CD4-positive, alpha-beta memory T cell (primary cell): Measurements from ENCODE around the gene KRTAP20-1. TPM values are rescaled to one million over a fixed set of nuclear protein-coding genes. Genes with fewer than 3 reads are reported as not detected.

Experiments
- CTCF ChIA-PET: fragments of 350-600 bp; sonication (Branson Sonifier 250); formaldehyde crosslinking; loops from one replicate; lab custom pipeline; 2021; ENCODE audit warnings: inconsistent platforms; ENCODE audit not compliant: partially characterized antibody; lab: Charles Lee
- POLR2A ChIA-PET: fragments of 350-600 bp; sonication (Branson Sonifier 250); formaldehyde crosslinking; loops from one replicate; lab custom pipeline; 2021; ENCODE audit not compliant: partially characterized antibody; lab: Charles Lee
- DNase-seq, 5 donors: peaks; one replicate each; pipeline versions ENCODE4 v3.0.0 to v3.0.0-alpha.2; 2020 to 2022; ENCODE audit warnings: mixed read lengths in 1 of 5
- H3K27ac ChIP-seq: one replicate; pipeline ENCODE4 v1.7.0; 2013; ENCODE audit warnings: low read depth, low read length
- H3K27me3 ChIP-seq: 2 replicates; pipeline ENCODE4 v1.7.0; 2013; ENCODE audit warnings: mild to moderate bottlenecking, low read length, moderate library complexity; ENCODE audit not compliant: insufficient read depth
- H3K36me3 ChIP-seq: 2 replicates; pipeline ENCODE4 v1.7.0; 2013; ENCODE audit warnings: mild to moderate bottlenecking, low read length, moderate library complexity; ENCODE audit not compliant: insufficient read depth
- H3K4me1 ChIP-seq: 2 replicates; pipeline ENCODE4 v1.7.0; 2013; ENCODE audit warnings: mild to moderate bottlenecking, low read length, moderate library complexity; ENCODE audit not compliant: insufficient read depth
- H3K4me3 ChIP-seq, 2 donors: one replicate each; pipeline ENCODE4 v1.7.0; 2013; ENCODE audit warnings: low read length in 2 of 2, mild to moderate bottlenecking in 1 of 2
- H3K9me3 ChIP-seq, 2 donors: one replicate each; pipeline ENCODE4 v1.7.0; 2013; ENCODE audit warnings: low read length in 2 of 2, control low read depth in 1 of 2; ENCODE audit not compliant: control insufficient read depth in 1 of 2
- H3K27ac Mint-ChIP-seq, 7 donors: one replicate each; pipeline ENCODE4 v1.8.0; 2020 to 2021; ENCODE audit warnings: mixed read lengths in 7 of 7, mild to moderate bottlenecking in 6 of 7, inconsistent platforms in 3 of 7, moderate library complexity in 3 of 7
- H3K27me3 Mint-ChIP-seq, 2 donors: one replicate each; pipeline ENCODE4 v1.8.0; 2020 to 2021; ENCODE audit warnings: mixed read lengths in 2 of 2
- H3K36me3 Mint-ChIP-seq, 2 donors: one replicate each; pipeline ENCODE4 v1.8.0; 2020 to 2021; ENCODE audit warnings: mixed read lengths in 2 of 2, inconsistent platforms in 1 of 2, mild to moderate bottlenecking in 1 of 2
- H3K4me1 Mint-ChIP-seq, 4 donors: one replicate each; pipeline ENCODE4 v1.8.0; 2020 to 2021; ENCODE audit warnings: mixed read lengths in 4 of 4, mild to moderate bottlenecking in 1 of 4
- H3K4me3 Mint-ChIP-seq, 8 donors: one replicate each; pipeline ENCODE4 v1.8.0; 2020 to 2021; ENCODE audit warnings: mixed read lengths in 8 of 8, mild to moderate bottlenecking in 7 of 8, moderate library complexity in 6 of 8, inconsistent platforms in 3 of 8
- H3K9me3 Mint-ChIP-seq, 8 donors: one replicate each; pipeline ENCODE4 v1.8.0; 2020 to 2021; ENCODE audit warnings: mixed read lengths in 8 of 8, mild to moderate bottlenecking in 5 of 8, inconsistent platforms in 3 of 8, moderate library complexity in 1 of 8
- intact Hi-C: fragments of 100-400 bp; cut with micrococcal nuclease; formaldehyde crosslinking; loops from one replicate; pipeline ENCODE4 v1.15.1; 2023
- polyA plus RNA-seq, 2 donors: library from polyadenylated mRNA; unstranded; fragments of 300-500 nt; fragmentation: Illumina TruSeq; gene quantifications; one replicate each; pipeline ENCODE4 v1.2.3, GENCODE V29; 2021
- total RNA-seq, 2 experiments: library from RNA; stranded (reverse); gene quantifications; one replicate each; pipeline ENCODE4 v1.2.3, GENCODE V29; 2021

KRTAP20-1 gene, protein sequence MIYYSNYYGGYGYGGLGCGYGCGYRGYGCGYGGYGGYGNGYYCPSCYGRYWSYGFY
- total RNA-seq (not detected), polyA plus RNA-seq (not detected)

DNA sequence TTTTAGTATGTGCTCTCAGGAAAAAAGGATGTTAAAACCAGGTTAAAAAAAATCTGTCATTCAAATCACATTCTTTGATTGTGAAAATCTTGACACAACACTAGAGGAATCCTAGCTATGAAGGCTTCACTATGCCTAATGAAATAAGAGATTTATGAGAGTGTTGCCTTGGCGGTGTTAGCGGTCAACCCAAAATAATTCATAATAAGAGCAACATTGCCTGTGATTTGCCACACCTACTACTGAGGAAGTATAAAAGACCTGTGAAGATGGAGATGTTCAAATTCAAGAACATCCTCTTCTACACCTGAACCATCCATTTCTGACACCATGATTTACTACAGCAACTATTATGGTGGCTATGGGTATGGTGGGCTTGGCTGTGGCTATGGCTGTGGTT, at the start of gene KRTAP20-1:
TSS of gene KRTAP20-1 (plus strand) at position 301 of the 400 bp plus-strand sequence. CDS start at position 331, 30 bp downstream.
- Histone ChIP-seq H3K4me3 (no peak within 1 kb of the TSS), H3K27ac (no peak within 1 kb of the TSS), H3K4me1 (no peaks in the 10 kb centered on the region), H3K27me3 (no peaks in the 10 kb centered on the region), H3K36me3 (no peaks in the 10 kb centered on the region), H3K9me3 (no peaks in the 10 kb centered on the region)
- intact Hi-C loops = no loop called here
- H3K27ac Mint-ChIP-seq = no peak within 1 kb of the TSS
- no peak for DNase-seq
- POLR2A ChIA-PET = no interaction called here
- H3K4me3 Mint-ChIP-seq = no peak within 1 kb of the TSS
- no peaks in the 10 kb centered on the region for H3K36me3 Mint-ChIP-seq
- peaks cover 0 to 3% (median 0%) of the 10 kb centered on the region in 8 donors for H3K9me3 Mint-ChIP-seq
- CTCF ChIA-PET = no interaction called here
- no peaks in the 10 kb centered on the region for H3K4me1 Mint-ChIP-seq
- peaks cover 0 to 2% of the 10 kb centered on the region in 2 donors for H3K27me3 Mint-ChIP-seq

DNA sequence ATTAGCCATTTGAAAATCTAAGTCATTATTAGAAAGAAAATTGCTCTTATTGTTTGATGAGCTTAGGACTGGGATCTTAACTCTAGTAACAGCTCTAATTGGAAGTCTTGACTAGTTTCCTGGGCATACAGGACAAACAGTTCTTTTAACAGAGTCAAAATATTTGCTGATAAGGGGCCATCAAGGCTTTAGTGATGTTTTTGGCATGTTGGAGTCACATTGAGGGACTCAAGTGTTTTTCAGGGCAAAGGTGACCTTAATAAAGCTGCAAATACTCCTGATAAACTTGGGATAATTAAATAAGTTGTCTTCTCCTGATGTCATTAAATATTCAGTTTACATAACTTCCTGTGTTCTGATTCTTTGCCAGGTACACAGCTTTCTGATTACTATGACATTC, 48.6 kb upstream of the KRTAP20-1 start:
- H3K27me3 ChIP-seq = no peaks in the 10 kb centered on the region
- Mint-ChIP-seq H3K36me3 (no peaks in the 10 kb centered on the region), H3K27ac (no peak overlapping the region), H3K4me1 (no peaks in the 10 kb centered on the region), H3K27me3 (peaks cover 0 to 3% of the 10 kb centered on the region in 2 donors), H3K9me3 (no peaks in the 10 kb centered on the region), H3K4me3 (no peak overlapping the region)
- intact Hi-C loops = no loop called here
- ChIA-PET CTCF (no interaction called here), POLR2A (no interaction called here)
- H3K9me3 ChIP-seq = no peaks in the 10 kb centered on the region
- H3K4me3 ChIP-seq = no peak overlapping the region
- no peaks in the 10 kb centered on the region for H3K4me1 ChIP-seq
- no peaks in the 10 kb centered on the region for H3K36me3 ChIP-seq
- DNase-seq = no peak
- no peak overlapping the region for H3K27ac ChIP-seq

DNA sequence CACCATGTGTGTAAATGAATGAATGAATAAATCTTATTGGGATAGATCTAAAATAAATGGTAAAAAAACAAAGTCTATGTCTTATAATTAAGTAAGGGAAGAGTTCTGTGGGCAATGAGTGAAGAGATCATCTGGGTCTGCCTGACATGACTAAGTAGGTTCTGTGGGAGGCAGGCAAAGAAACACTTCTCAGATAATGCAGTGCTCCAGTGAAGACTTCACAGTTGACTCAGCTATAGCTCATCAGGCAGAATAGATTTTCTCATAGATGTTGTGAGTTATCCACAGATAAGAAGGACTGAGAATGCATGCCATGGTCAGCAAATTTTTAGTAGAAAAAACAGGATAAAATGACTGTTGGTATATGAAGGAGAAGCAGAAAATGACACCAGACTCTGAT, 38.5 kb upstream of the KRTAP20-1 start:
- H3K4me1 Mint-ChIP-seq = no peaks in the 10 kb centered on the region
- no peak overlapping the region for H3K4me3 Mint-ChIP-seq
- H3K36me3 ChIP-seq = no peaks in the 10 kb centered on the region
- no peak for DNase-seq
- no peaks in the 10 kb centered on the region for H3K27me3 ChIP-seq
- no peaks in the 10 kb centered on the region for H3K36me3 Mint-ChIP-seq
- H3K4me1 ChIP-seq = no peaks in the 10 kb centered on the region
- no peak overlapping the region for H3K27ac ChIP-seq
- H3K9me3 Mint-ChIP-seq = peaks cover 0 to 2% (median 0%) of the 10 kb centered on the region in 8 donors
- ChIA-PET POLR2A (no interaction called here), CTCF (no interaction called here)
- no peaks in the 10 kb centered on the region for H3K27me3 Mint-ChIP-seq
- H3K4me3 ChIP-seq = no peak overlapping the region
- no peak overlapping the region for H3K27ac Mint-ChIP-seq
- no peaks in the 10 kb centered on the region for H3K9me3 ChIP-seq
- intact Hi-C loops = no loop called here

DNA sequence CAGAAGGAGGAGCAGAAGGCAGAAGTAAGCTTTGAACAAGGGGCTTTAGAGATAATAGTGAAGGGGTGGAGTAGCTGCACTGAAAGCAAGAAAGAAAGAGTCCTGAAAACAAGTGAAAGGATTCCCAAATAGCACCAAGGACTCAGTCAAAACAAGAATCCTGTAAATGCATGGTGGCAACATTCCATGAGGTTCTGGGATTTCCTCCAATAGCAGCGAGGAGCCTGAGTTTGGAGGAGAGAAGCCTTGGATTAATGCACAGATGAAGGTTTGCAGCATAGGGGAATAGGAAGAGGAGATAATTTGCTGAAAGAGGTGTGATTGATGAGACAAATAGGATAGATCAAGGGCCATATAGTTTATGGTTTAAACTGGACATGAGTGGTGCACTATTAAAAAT, 36.9 kb upstream of the KRTAP20-1 start:
- H3K4me1 ChIP-seq = no peaks in the 10 kb centered on the region
- H3K9me3 ChIP-seq = no peaks in the 10 kb centered on the region
- ChIA-PET POLR2A (no interaction called here), CTCF (no interaction called here)
- no peak overlapping the region for H3K27ac Mint-ChIP-seq
- no peaks in the 10 kb centered on the region for H3K36me3 Mint-ChIP-seq
- no peaks in the 10 kb centered on the region for H3K27me3 ChIP-seq
- no peak overlapping the region for H3K4me3 ChIP-seq
- no peaks in the 10 kb centered on the region for H3K4me1 Mint-ChIP-seq
- H3K27me3 Mint-ChIP-seq = no peaks in the 10 kb centered on the region
- H3K4me3 Mint-ChIP-seq = no peak overlapping the region
- peaks cover 0 to 2% (median 0%) of the 10 kb centered on the region in 8 donors for H3K9me3 Mint-ChIP-seq
- no peak for DNase-seq
- H3K27ac ChIP-seq = no peak overlapping the region
- no peaks in the 10 kb centered on the region for H3K36me3 ChIP-seq
- intact Hi-C loops = no loop called here

DNA sequence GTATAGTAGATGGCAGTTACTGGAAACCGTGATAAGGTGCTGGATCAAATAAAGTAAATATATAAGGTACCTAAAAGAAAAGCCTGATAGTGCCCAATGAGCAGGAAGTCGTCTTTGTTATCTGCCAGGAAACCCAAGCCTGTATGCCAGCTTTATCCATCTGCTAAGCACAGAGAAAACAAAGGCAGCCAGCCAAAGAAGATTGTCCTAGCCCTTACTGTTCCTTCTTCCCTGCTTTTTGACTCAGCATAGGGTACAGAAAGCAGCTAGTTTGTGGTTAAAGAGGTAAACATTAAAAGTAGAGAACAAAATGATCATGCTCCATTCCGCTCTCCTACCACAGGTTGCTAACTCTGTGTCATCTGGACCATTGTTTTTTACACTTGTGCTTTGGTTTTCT, 36.1 kb upstream of the KRTAP20-1 start:
- no peaks in the 10 kb centered on the region for H3K36me3 ChIP-seq
- H3K4me3 ChIP-seq = no peak overlapping the region
- CTCF ChIA-PET = no interaction called here
- Mint-ChIP-seq H3K4me3 (no peak overlapping the region), H3K9me3 (peaks cover 0 to 2% (median 0%) of the 10 kb centered on the region in 8 donors), H3K4me1 (no peaks in the 10 kb centered on the region), H3K36me3 (no peaks in the 10 kb centered on the region), H3K27me3 (peaks cover 0 to 2% of the 10 kb centered on the region in 2 donors), H3K27ac (no peak overlapping the region)
- H3K27me3 ChIP-seq = no peaks in the 10 kb centered on the region
- POLR2A ChIA-PET = no interaction called here
- DNase-seq = no peak
- H3K27ac ChIP-seq = no peak overlapping the region
- intact Hi-C loops = no loop called here
- no peaks in the 10 kb centered on the region for H3K4me1 ChIP-seq
- H3K9me3 ChIP-seq = no peaks in the 10 kb centered on the region

DNA sequence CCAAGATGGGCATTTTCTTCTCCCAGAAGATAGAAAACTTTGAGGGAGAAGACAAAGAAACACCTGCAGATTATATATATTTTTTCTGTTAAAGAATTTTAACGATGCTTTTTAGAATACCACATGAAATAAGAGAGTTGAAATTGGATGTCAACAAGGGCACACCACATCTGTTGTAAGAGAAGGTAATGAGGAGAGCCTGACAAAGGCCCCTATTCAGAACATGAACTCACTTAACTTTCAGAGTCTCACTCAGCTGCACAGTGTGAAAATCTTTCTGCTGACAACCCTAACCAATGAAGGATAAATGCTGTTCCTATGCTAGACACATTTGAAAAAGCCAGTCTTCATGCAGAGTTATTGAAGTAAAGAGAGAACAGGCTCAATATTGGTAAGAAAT, 33.4 kb upstream of the KRTAP20-1 start:
- ChIA-PET POLR2A (no interaction called here), CTCF (no interaction called here)
- peaks cover 0 to 3% of the 10 kb centered on the region in 2 donors for H3K27me3 Mint-ChIP-seq
- no peaks in the 10 kb centered on the region for H3K4me1 ChIP-seq
- H3K36me3 ChIP-seq = no peaks in the 10 kb centered on the region
- intact Hi-C loops = no loop called here
- no peaks in the 10 kb centered on the region for H3K4me1 Mint-ChIP-seq
- H3K27ac ChIP-seq = no peak overlapping the region
- DNase-seq = no peak
- no peak overlapping the region for H3K27ac Mint-ChIP-seq
- H3K36me3 Mint-ChIP-seq = no peaks in the 10 kb centered on the region
- H3K9me3 ChIP-seq = no peaks in the 10 kb centered on the region
- no peak overlapping the region for H3K4me3 Mint-ChIP-seq
- H3K4me3 ChIP-seq = no peak overlapping the region
- peaks cover 0 to 2% (median 0%) of the 10 kb centered on the region in 8 donors for H3K9me3 Mint-ChIP-seq
- H3K27me3 ChIP-seq = no peaks in the 10 kb centered on the region

DNA sequence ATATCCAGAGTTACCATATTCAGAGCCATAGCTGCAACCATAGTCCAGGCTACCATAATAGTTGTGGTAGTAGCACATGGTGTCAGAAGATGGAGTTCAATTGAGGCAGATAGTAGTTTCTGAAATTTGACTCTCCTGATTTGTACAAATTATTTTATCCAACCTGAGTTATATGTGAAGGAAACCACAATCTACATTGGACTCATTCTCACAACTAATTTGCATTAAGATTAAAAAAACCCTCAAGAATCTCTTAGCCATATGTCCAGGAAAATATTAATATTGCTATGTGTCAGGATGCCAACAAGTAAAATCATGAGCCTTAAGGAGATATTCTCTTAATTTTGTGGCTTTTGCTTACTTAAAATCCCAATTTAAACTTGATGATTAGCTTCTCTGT, 25.9 kb upstream of the KRTAP20-1 start, which contains the start of gene KRTAP22-2:
TSS of gene KRTAP22-2 (minus strand) at position 101 of the 400 bp plus-strand sequence.
- Mint-ChIP-seq H3K27ac (no peak within 1 kb of the TSS), H3K9me3 (no peaks in the 10 kb centered on the region), H3K4me3 (no peak within 1 kb of the TSS), H3K4me1 (no peaks in the 10 kb centered on the region), H3K36me3 (no peaks in the 10 kb centered on the region), H3K27me3 (no peaks in the 10 kb centered on the region)
- no peaks in the 10 kb centered on the region for H3K9me3 ChIP-seq
- intact Hi-C loops = no loop called here
- no peak within 1 kb of the TSS for H3K4me3 ChIP-seq
- no peaks in the 10 kb centered on the region for H3K4me1 ChIP-seq
- H3K27me3 ChIP-seq = no peaks in the 10 kb centered on the region
- H3K27ac ChIP-seq = no peak within 1 kb of the TSS
- no peaks in the 10 kb centered on the region for H3K36me3 ChIP-seq
- DNase-seq = no peak
- ChIA-PET CTCF (no interaction called here), POLR2A (no interaction called here)

DNA sequence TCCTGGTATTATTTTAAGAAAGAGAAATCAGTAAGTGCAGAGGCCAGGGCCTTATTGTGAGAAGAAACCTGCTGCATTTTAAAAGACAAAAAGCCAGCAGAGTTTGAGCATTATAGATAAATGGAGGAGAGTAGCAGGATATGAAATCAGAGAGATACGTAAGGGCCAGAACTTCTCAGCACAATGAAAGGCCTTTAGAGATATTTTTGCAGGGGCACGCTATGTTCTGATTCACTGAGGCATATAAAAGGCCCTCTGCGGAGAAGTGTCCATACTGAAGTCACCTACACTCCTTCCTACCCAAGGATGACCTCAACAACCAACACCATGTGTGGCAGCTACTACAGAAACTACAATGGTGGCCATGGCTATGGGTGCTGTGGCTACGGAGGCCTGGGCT, 24.1 kb upstream of the KRTAP20-1 start, which contains the start of gene KRTAP6-3:
TSS of gene KRTAP6-3 (plus strand) at position 301 of the 400 bp plus-strand sequence. CDS start at position 307, 6 bp downstream.
- no peak for DNase-seq
- CTCF ChIA-PET = no interaction called here
- H3K36me3 ChIP-seq = no peaks in the 10 kb centered on the region
- Mint-ChIP-seq H3K27ac (no peak within 1 kb of the TSS), H3K27me3 (no peaks in the 10 kb centered on the region), H3K9me3 (peaks cover 0 to 5% (median 0%) of the 10 kb centered on the region in 8 donors), H3K4me1 (no peaks in the 10 kb centered on the region), H3K4me3 (no peak within 1 kb of the TSS), H3K36me3 (no peaks in the 10 kb centered on the region)
- no peaks in the 10 kb centered on the region for H3K4me1 ChIP-seq
- H3K27me3 ChIP-seq = no peaks in the 10 kb centered on the region
- no peak within 1 kb of the TSS for H3K4me3 ChIP-seq
- POLR2A ChIA-PET = no interaction called here
- H3K27ac ChIP-seq = no peak within 1 kb of the TSS
- H3K9me3 ChIP-seq = no peaks in the 10 kb centered on the region
- intact Hi-C loops = no loop called here
